KMS-11 (cell line): ENCODE results near the gene AQP5.

ENCODE experiments used
- H2AFZ ChIP-seq: fragments of 200-600 bp; sonication (generic); 2 replicates; pipeline ENCODE4 v1.6.1; 2016; ENCODE audit warnings: antibody characterized with exemption, mixed run types, low read depth
- H3K27ac ChIP-seq: fragments of 200-600 bp; sonication (generic); 2 replicates; pipeline ENCODE4 v1.6.1; 2016; ENCODE audit warnings: mild to moderate bottlenecking, mixed run types
- H3K27me3 ChIP-seq: fragments of 200-600 bp; sonication (generic); 2 replicates; pipeline ENCODE4 v1.6.1; 2017; ENCODE audit warnings: mild to moderate bottlenecking, low read depth, mixed run types, moderate library complexity; ENCODE audit not compliant: insufficient read depth
- H3K36me3 ChIP-seq: fragments of 200-600 bp; sonication (generic); 2 replicates; pipeline ENCODE4 v1.6.1; 2017; ENCODE audit warnings: mild to moderate bottlenecking, mixed run types; ENCODE audit not compliant: insufficient read depth
- H3K4me1 ChIP-seq: fragments of 200-600 bp; sonication (generic); 2 replicates; pipeline ENCODE4 v1.6.1; 2016; ENCODE audit warnings: mild to moderate bottlenecking, low read depth, mixed run types; ENCODE audit not compliant: poor library complexity, severe bottlenecking
- H3K4me2 ChIP-seq: fragments of 200-600 bp; sonication (generic); 2 replicates; pipeline ENCODE4 v1.7.0; 2016; ENCODE audit warnings: mild to moderate bottlenecking, mixed run types
- H3K4me3 ChIP-seq: fragments of 200-600 bp; sonication (generic); IDR thresholded peaks from 2 replicates; pipeline ENCODE4 v1.6.1; 2017; ENCODE audit warnings: low read depth, low read length, mixed read lengths; ENCODE audit not compliant: insufficient read depth
- H3K79me2 ChIP-seq: fragments of 200-600 bp; sonication (generic); 2 replicates; pipeline ENCODE4 v1.6.1; 2016; ENCODE audit warnings: low read depth, mixed run types; ENCODE audit not compliant: insufficient read depth
- H3K9ac ChIP-seq: fragments of 200-600 bp; sonication (generic); 2 replicates; pipeline ENCODE4 v1.6.1; 2016; ENCODE audit warnings: mild to moderate bottlenecking, mixed run types
- H4K20me1 ChIP-seq: fragments of 200-600 bp; sonication (generic); 2 replicates; pipeline ENCODE4 v1.6.1; 2016; ENCODE audit warnings: mild to moderate bottlenecking, mixed run types; ENCODE audit not compliant: insufficient read depth
- CTCF ChIP-seq: fragments of 200-600 bp; sonication (generic); conservative IDR thresholded peaks from 2 replicates; pipeline ENCODE4 v1.6.1; 2017; ENCODE audit warnings: low read depth, mild to moderate bottlenecking, antibody characterized with exemption, low read length, moderate library complexity, mixed read lengths

Gene AQP5

GRCh38 chr12:49980501-49981349, 19.1 kb downstream of the AQP5 start:
- no peak overlapping the region for H3K9ac ChIP-seq
- H3K4me1 ChIP-seq: no peaks in the 10 kb centered on the region
- H2AFZ ChIP-seq: no peak overlapping the region
- H3K27me3 ChIP-seq: no peaks in the 10 kb centered on the region
- no peaks in the 10 kb centered on the region for H4K20me1 ChIP-seq
- H3K27ac ChIP-seq: no peak overlapping the region
- H3K36me3 ChIP-seq: no peaks in the 10 kb centered on the region
- no peaks in the 10 kb centered on the region for H3K79me2 ChIP-seq
- no peak for TF ChIP-seq CTCF
- no peak overlapping the region for H3K4me2 ChIP-seq
- H3K4me3 ChIP-seq: no peak overlapping the region

DNA sequence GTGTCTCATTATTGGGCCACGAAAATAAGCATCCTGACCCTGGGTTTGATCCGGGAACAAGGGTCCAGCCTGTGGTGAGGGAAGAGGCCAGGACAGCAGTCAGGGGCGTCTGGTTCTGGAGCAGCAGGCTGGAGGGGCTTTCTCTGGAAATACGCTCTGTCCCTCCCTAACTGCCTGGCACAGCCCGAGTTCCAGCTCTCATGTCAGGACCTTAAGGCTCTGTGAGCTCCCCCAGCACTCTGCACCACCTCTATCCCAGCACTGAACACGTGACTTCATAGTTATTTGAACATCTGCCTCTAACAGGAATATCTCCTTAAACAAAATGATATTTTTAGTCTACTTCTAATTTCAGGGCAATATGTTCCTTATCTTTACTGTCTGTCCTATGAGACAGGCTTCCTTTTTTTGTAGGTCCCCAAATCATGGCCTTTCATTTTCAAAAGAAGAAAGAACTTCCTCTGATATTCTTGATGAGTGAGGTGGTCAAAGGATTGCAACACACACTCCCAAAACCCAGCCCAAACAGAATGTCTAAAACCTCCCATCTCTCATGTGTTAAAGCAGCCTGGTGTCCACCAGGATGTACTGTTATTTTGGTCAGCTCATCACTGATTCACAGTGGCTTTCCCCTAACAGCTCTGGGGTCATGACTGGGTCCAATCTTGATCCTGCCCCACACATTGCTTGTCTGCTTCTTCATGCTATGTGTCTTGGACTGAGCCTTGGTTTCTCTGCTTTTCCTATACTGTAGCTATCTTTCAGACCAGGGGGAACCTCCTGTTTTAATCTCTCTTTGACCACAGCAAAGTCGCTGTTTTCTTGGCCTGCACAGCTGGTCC, 20.8 kb downstream of the AQP5 start:
- H4K20me1 ChIP-seq: no peaks in the 10 kb centered on the region
- no peak overlapping the region for H3K4me2 ChIP-seq
- no peaks in the 10 kb centered on the region for H3K79me2 ChIP-seq
- no peak for TF ChIP-seq CTCF
- H3K9ac ChIP-seq: no peak overlapping the region
- no peak overlapping the region for H2AFZ ChIP-seq
- H3K4me1 ChIP-seq: no peaks in the 10 kb centered on the region
- H3K36me3 ChIP-seq: no peaks in the 10 kb centered on the region
- no peak overlapping the region for H3K4me3 ChIP-seq
- no peaks in the 10 kb centered on the region for H3K27me3 ChIP-seq
- no peak overlapping the region for H3K27ac ChIP-seq

DNA sequence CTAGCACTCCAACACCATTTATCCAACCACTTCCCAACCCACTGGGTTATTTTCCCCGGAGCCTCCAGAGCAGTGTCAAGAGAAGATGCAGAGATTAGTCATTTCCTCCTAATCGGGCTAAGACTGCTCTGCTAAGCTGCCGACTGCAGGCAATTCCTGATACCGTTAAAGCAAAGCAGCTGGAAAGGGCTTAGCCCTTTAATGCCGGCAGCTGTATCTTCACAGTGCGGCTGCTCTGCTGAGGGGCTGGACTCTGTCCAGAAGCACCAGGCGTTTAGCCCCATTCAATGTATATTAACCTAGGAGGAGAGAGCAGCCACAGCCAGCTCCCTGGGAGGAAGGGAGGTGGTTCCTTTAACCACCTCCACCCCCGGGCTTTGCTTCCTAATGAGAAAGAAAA, 22.2 kb downstream of the AQP5 start:
- no peak overlapping the region for H3K27ac ChIP-seq
- H3K4me2 ChIP-seq: no peak overlapping the region
- H3K27me3 ChIP-seq: no peaks in the 10 kb centered on the region
- no peak overlapping the region for H2AFZ ChIP-seq
- H3K36me3 ChIP-seq: peaks cover 3% of the 10 kb centered on the region; the same call in 1 of the 2 replicates
- no peaks in the 10 kb centered on the region for H4K20me1 ChIP-seq
- TF ChIP-seq CTCF: no peak
- H3K79me2 ChIP-seq: no peaks in the 10 kb centered on the region
- no peak overlapping the region for H3K9ac ChIP-seq
- no peak overlapping the region for H3K4me3 ChIP-seq
- no peaks in the 10 kb centered on the region for H3K4me1 ChIP-seq

DNA sequence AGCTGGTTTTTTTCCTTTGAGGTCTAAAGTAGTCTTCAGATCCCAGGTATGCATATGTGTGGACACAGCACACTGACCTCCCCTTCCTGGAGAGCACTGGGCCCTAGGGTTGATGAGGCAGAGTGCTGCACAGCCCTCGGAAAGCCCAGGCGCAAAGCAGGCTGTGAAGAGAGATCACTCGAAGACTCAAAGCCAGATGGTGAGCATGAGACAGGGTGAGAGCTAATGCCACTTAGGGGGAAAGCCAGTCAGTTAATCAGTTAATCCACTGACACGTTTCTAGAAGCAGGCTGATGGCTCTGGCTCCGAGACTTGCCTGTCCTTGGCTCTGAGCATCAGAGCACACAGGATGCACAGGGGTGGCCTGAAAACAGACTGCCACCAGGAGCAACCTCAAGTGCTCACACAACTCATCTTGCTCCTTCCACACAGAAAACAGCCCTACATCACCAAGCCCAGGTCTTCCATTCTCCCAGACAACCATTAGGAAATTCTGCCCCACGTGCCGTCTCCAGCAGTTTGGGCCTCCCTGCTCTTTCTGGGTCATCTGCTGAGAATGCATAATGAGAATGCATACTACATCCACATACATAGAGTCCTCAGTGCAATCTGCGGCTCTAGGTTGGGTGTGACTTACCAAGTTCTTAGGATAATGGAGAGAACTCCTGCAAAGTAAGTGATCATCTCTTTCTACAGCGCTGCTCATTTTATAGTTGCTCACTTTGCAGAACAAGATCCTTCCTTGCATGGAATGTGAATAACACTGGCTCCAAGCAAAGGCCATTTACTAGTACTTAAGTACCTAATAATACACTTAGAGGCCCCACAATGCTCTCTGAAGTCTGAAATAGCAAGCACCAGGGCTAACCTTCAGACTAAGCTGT, 23.0 kb downstream of the AQP5 start:
- no peak overlapping the region for H3K9ac ChIP-seq
- H3K4me3 ChIP-seq: no peak overlapping the region
- H3K4me1 ChIP-seq: no peaks in the 10 kb centered on the region
- no peak for TF ChIP-seq CTCF
- no peak overlapping the region for H3K4me2 ChIP-seq
- H4K20me1 ChIP-seq: no peaks in the 10 kb centered on the region
- no peaks in the 10 kb centered on the region for H3K27me3 ChIP-seq
- no peaks in the 10 kb centered on the region for H3K79me2 ChIP-seq
- no peak overlapping the region for H3K27ac ChIP-seq
- peaks cover 3% of the 10 kb centered on the region; the same call in 1 of the 2 replicates for H3K36me3 ChIP-seq
- H2AFZ ChIP-seq: no peak overlapping the region
